Immature natural killer cell (primary cell): Measurements from ENCODE around the gene B3GAT3. TPM values are rescaled to one million over a fixed set of nuclear protein-coding genes. Genes with fewer than 3 reads are reported as not detected.
"Not testable (repeated sequence)": the region's sequence is repeated elsewhere in the genome, so short reads cannot be mapped to it uniquely, and the experiment has no call there.

Experiments used
- DNase-seq, 3 donors: peaks; one replicate each; pipeline ENCODE4 v3.0.0; 2022; ENCODE audit warnings: mixed read lengths in 1 of 3
- H3K27ac Mint-ChIP-seq, 6 donors: one replicate each; pipeline ENCODE4 v1.8.0; 2020; ENCODE audit warnings: mixed read lengths in 6 of 6, mild to moderate bottlenecking in 5 of 6, inconsistent platforms in 4 of 6, moderate library complexity in 3 of 6
- H3K27me3 Mint-ChIP-seq, 3 donors: one replicate each; pipeline ENCODE4 v1.8.0; 2020 to 2021; ENCODE audit warnings: low read depth in 3 of 3, mild to moderate bottlenecking in 3 of 3, mixed read lengths in 3 of 3, moderate library complexity in 3 of 3, inconsistent platforms in 1 of 3
- H3K36me3 Mint-ChIP-seq, 3 donors: one replicate each; pipeline ENCODE4 v1.8.0; 2020; ENCODE audit warnings: mixed read lengths in 3 of 3, inconsistent platforms in 2 of 3, mild to moderate bottlenecking in 2 of 3
- H3K4me1 Mint-ChIP-seq, 2 donors: one replicate each; pipeline ENCODE4 v1.8.0; 2020; ENCODE audit warnings: inconsistent platforms in 2 of 2, mild to moderate bottlenecking in 2 of 2, mixed read lengths in 2 of 2, moderate library complexity in 1 of 2
- H3K4me3 Mint-ChIP-seq, 5 donors: one replicate each; pipeline ENCODE4 v1.8.0; 2020; ENCODE audit warnings: mild to moderate bottlenecking in 5 of 5, mixed read lengths in 5 of 5, inconsistent platforms in 3 of 5, moderate library complexity in 3 of 5
- H3K9me3 Mint-ChIP-seq, 6 donors: one replicate each; pipeline ENCODE4 v1.8.0; 2020; ENCODE audit warnings: mild to moderate bottlenecking in 6 of 6, mixed read lengths in 6 of 6, inconsistent platforms in 4 of 6, moderate library complexity in 3 of 6
- polyA plus RNA-seq, 3 donors: library from polyadenylated mRNA; unstranded; fragments of 300-500 nt; fragmentation: Illumina TruSeq; gene quantifications; one replicate each; pipeline ENCODE4 v1.2.3, GENCODE V29; 2021

The B3GAT3 gene
- polyA plus RNA-seq, 3 donors from 2014 or later = 35.5 to 54.1 (median 49.7) TPM

DNA sequence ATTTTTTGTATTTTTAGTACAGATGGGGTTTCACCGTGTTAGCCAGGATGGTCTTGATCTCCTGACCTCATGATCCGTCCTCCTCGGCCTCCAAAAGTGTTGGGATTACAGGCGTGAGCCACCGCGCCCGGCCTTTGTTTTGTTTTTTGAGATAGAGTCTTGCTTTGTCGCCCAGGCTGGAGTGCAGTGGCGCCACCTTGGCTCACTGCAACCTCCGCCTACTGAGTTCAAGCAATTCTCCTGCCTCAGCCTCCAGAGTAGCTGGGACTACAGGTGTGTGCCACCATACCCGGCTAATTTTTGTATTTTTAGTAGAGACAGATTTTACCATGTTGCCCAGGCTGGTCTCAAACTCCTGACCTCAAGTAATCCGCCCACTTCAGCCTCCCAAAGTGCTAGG, 28.5 kb upstream of the B3GAT3 start:
- DNase-seq, H3K36me3 Mint-ChIP-seq, H3K9me3 Mint-ChIP-seq, H3K4me3 Mint-ChIP-seq: not testable (repeated sequence)
- Mint-ChIP-seq H3K27me3 (peaks cover 9 to 28% (median 24%) of the 10 kb centered on the region in 3 donors), H3K4me1 (peaks cover 34 to 41% of the 10 kb centered on the region in 2 donors), H3K27ac (peak overlapping the region in 2 of 6 donors; percentile 30 to 46)

GRCh38 chr11:62649486-62649885, 27.7 kb upstream of the B3GAT3 start:
- Mint-ChIP-seq H3K9me3 (no peaks in the 10 kb centered on the region), H3K27ac (no peak overlapping the region), H3K4me1 (peaks cover 40 to 48% of the 10 kb centered on the region in 2 donors), H3K4me3 (no peak overlapping the region), H3K27me3 (peaks cover 9 to 21% (median 16%) of the 10 kb centered on the region in 3 donors), H3K36me3 (no peaks in the 10 kb centered on the region)
- DNase-seq = no peak

GRCh38 chr11:62648967-62649364, 27.2 kb upstream of the B3GAT3 start:
- Mint-ChIP-seq H3K27ac (peak overlapping the region in 1 of 6 donors; percentile 40), H3K4me1 (peaks cover 45 to 51% of the 10 kb centered on the region in 2 donors), H3K4me3 (no peak overlapping the region), H3K27me3 (peaks cover 9 to 16% (median 11%) of the 10 kb centered on the region in 3 donors), H3K9me3 (no peaks in the 10 kb centered on the region), H3K36me3 (no peaks in the 10 kb centered on the region)
- no peak for DNase-seq

DNA sequence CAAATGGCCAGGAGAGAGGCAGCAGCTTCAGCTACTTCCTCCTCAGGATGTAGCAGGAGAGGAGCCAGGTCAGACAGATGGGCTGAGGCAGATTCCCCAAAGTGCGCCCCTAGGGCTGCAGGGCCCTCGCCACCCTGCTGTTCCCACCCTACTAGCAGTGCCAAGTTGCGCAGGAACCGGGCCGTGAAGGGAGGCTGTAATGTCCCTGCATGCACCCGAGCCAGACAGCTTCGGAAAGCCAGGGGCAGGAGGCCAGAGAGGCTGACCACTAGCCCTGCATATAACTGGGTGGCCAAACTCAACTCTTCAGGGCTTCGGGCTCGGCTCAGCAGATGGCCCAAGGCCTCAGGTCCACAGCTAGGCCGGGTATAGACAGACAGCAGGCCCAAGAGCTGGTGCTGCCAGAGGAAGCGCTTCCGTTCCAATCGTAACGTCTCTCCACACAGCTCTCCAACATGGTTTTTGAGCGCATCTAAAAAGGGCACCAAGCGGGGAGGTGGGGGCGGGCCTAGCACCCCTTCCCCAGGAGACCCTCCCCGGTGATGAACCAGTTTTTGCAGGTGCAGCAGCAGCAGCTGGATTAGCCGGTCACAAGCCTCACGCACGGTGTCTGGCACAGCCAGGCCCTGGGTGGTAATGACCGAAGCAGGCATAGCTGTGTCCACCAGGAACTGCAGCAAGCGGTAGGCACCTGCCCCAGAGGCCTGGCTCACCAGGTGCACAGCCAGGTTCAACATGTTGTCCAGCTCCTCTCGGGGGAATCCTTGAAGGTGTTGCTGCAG, 26.6 kb upstream of the B3GAT3 start:
- H3K27ac Mint-ChIP-seq = peak overlapping the region in 1 of 6 donors; percentile 35
- DNase-seq = no peak
- H3K4me3 Mint-ChIP-seq = no peak overlapping the region
- H3K27me3 Mint-ChIP-seq = peaks cover 5 to 10% (median 8%) of the 10 kb centered on the region in 3 donors
- H3K9me3 Mint-ChIP-seq = no peaks in the 10 kb centered on the region
- H3K36me3 Mint-ChIP-seq = no peaks in the 10 kb centered on the region
- H3K4me1 Mint-ChIP-seq = peaks cover 42 to 47% of the 10 kb centered on the region in 2 donors

GRCh38 chr11:62647609-62648005, 25.8 kb upstream of the B3GAT3 start:
- no peak overlapping the region for H3K4me3 Mint-ChIP-seq
- no peaks in the 10 kb centered on the region for H3K9me3 Mint-ChIP-seq
- peaks cover 37 to 41% of the 10 kb centered on the region in 2 donors for H3K4me1 Mint-ChIP-seq
- no peaks in the 10 kb centered on the region for H3K36me3 Mint-ChIP-seq
- H3K27me3 Mint-ChIP-seq = peaks cover 0 to 7% (median 1%) of the 10 kb centered on the region in 3 donors
- H3K27ac Mint-ChIP-seq = peak overlapping the region in 1 of 6 donors; percentile 35
- no peak for DNase-seq

- Mint-ChIP-seq H3K9me3 (no peaks in the 10 kb centered on the region), H3K27ac (peak overlapping the region; percentile 95 to 99 (median 98)), H3K4me3 (peak overlapping the region; percentile 91 to 99 (median 96)), H3K27me3 (peaks cover 0 to 7% (median 0%) of the 10 kb centered on the region in 3 donors), H3K36me3 (no peaks in the 10 kb centered on the region), H3K4me1 (peaks cover 35% of the 10 kb centered on the region in 2 donors)
- no peak for DNase-seq
These were observed 25.2 kb upstream of the B3GAT3 start for GRCh38 chr11:62646825-62647608.

DNA sequence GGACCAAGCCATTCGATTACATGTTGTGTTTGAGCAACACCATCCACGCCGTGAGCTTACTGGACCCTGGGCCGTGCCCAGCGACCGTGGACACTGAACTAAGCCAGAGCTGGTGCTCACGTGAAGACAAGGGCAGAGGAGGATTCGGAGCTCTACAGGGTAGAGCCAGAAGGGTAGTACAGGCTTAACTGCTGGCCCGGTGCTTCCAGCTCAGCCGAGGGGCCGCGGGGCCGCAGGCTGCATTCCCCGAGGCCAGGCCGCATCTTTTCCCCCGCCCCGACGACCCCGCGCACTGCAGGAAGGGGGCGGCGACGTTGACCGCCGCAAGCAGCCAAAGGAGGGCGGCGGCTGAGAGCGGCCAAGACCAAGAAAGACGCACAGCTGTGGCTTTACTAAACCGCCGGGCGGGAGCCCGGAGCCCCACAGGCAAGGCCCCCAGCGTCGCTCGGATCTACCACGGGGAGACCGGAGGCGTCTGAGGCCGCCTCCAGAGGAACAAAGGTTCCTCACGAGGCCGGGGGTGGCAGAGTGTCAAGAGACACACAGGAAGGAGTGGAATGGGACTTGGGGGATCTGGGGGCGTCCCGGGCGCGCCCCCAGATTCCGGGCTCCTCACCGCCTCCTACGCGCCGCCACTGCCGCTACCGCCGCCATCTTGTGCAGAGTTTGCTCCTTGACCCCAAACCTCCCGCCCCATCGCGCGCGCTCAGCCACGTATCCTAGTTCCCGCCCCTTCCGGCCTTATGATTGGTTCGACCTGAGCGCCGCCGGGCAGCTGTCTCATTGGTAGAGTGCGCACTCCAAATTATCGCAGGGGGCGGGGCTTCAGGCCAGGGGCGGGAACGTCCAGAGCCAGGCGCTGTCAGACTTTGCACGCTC, 24.4 kb upstream of the B3GAT3 start, which contains the start of gene GANAB:
TSS of gene GANAB (minus strand) at position 668 of the 879 bp plus-strand sequence. CDS start at position 654, 14 bp downstream.
- no peaks in the 10 kb centered on the region for H3K36me3 Mint-ChIP-seq
- peak; percentile 96 to 97 (median 97) for DNase-seq
- peak within 1 kb of the TSS; percentile 95 to 99 (median 98) for H3K27ac Mint-ChIP-seq
- peaks cover 0 to 7% (median 0%) of the 10 kb centered on the region in 3 donors for H3K27me3 Mint-ChIP-seq
- H3K4me1 Mint-ChIP-seq = peaks cover 35% of the 10 kb centered on the region in 2 donors
- no peaks in the 10 kb centered on the region for H3K9me3 Mint-ChIP-seq
- peak within 1 kb of the TSS; percentile 91 to 99 (median 96) for H3K4me3 Mint-ChIP-seq

- DNase-seq = no peak
These were observed 23.8 kb upstream of the B3GAT3 start for GRCh38 chr11:62645671-62645945.

DNA sequence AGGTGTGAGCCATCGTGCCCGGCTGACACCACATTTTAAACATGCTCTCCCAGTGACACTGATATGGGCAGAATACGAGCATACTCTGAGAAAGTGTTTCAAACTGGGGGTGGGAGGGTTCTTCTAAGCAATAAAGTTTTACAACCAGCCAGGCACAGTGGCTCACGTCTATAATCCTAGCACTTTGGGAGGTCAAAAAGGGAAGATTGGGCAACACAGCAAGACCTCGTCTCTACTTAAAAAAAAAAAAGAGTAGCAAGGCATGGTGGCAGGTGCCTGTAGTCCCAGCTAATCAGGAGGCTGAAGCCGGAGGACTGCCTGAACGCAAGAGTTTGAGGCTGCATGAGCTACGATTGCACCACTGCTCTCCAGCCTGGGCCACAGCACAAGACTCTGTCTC, 22.4 kb upstream of the B3GAT3 start:
- H3K36me3 Mint-ChIP-seq = peaks cover 0 to 5% (median 5%) of the 10 kb centered on the region in 3 donors
- peaks cover 0 to 11% (median 0%) of the 10 kb centered on the region in 3 donors for H3K27me3 Mint-ChIP-seq
- H3K27ac Mint-ChIP-seq = peak overlapping the region in 5 of 6 donors; percentile 17 to 59 (median 39)
- no peak for DNase-seq
- peaks cover 45 to 48% of the 10 kb centered on the region in 2 donors for H3K4me1 Mint-ChIP-seq
- no peaks in the 10 kb centered on the region for H3K9me3 Mint-ChIP-seq
- peak overlapping the region in 3 of 5 donors; percentile 15 to 48 (median 26) for H3K4me3 Mint-ChIP-seq

More at GRCh38 chr11:62645671-62645945, 23.8 kb upstream of the B3GAT3 start:
- no peaks in the 10 kb centered on the region for H3K36me3 Mint-ChIP-seq
- H3K4me1 Mint-ChIP-seq = peaks cover 40 to 41% of the 10 kb centered on the region in 2 donors
- peak overlapping the region; percentile 91 to 99 (median 96) for H3K4me3 Mint-ChIP-seq
- no peaks in the 10 kb centered on the region for H3K9me3 Mint-ChIP-seq
- peak overlapping the region; percentile 95 to 99 (median 98) for H3K27ac Mint-ChIP-seq
- H3K27me3 Mint-ChIP-seq = peaks cover 0 to 10% (median 0%) of the 10 kb centered on the region in 3 donors

DNA sequence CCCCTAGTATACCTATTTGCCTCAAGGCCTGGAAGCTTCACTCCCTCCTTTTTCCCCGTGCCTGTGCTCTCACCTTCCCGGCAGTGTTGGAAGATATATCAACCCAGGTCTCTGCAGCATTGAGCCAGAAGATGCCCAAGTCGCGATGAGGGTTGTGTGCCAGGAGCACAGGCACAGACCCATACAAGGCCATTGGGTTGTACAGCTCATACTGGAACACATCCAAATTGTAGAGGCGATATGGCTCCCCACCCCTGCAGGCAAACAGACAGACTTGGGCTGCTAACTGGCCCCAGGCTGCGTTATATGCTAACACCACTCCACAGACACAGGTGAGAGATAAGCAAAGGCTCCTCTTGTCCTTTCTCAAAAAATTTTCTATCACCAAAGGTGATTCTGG, 10.7 kb upstream of the B3GAT3 start:
- Mint-ChIP-seq H3K4me1 (peaks cover 16 to 17% of the 10 kb centered on the region in 2 donors), H3K9me3 (no peaks in the 10 kb centered on the region), H3K36me3 (peaks cover 23 to 70% (median 33%) of the 10 kb centered on the region in 3 donors), H3K27me3 (peaks cover 0 to 5% (median 2%) of the 10 kb centered on the region in 3 donors), H3K27ac (peak overlapping the region in 2 of 6 donors; percentile 55 to 59), H3K4me3 (no peak overlapping the region)
- DNase-seq = no peak

- H3K36me3 Mint-ChIP-seq = peaks cover 15 to 62% (median 28%) of the 10 kb centered on the region in 3 donors
- DNase-seq = no peak
- H3K27me3 Mint-ChIP-seq = peaks cover 0 to 5% (median under 1%) of the 10 kb centered on the region in 3 donors
- H3K9me3 Mint-ChIP-seq = no peaks in the 10 kb centered on the region
- peaks cover 0 to 3% of the 10 kb centered on the region in 2 donors for H3K4me1 Mint-ChIP-seq
- peak overlapping the region in 2 of 6 donors; percentile 26 to 75 for H3K27ac Mint-ChIP-seq
- no peak overlapping the region for H3K4me3 Mint-ChIP-seq
These were observed 5.9 kb upstream of the B3GAT3 start for GRCh38 chr11:62627713-62628112.

- Mint-ChIP-seq H3K36me3 (peaks cover 6 to 25% (median 9%) of the 10 kb centered on the region in 3 donors), H3K27me3 (peaks cover 0 to 10% (median 9%) of the 10 kb centered on the region in 3 donors), H3K27ac (peak overlapping the region; percentile 91 to 100 (median 94)), H3K4me1 (peaks cover 26 to 27% of the 10 kb centered on the region in 2 donors), H3K9me3 (no peaks in the 10 kb centered on the region), H3K4me3 (peak overlapping the region; percentile 70 to 89 (median 77))
- no peak for DNase-seq
These were observed 797 bp upstream of the B3GAT3 start for GRCh38 chr11:62622476-62623089.
